ENCODE results near the gene C12orf57. TPM values are rescaled to one million over a fixed set of nuclear protein-coding genes. Genes with fewer than 3 reads are reported as not detected.

The C12orf57 gene
- total and polyA plus RNA-seq, 10 of the 15 experiments (the other 5 are each of a cell fraction or from before 2014, with no cell fraction given): 64.5 to 377 (median 211) TPM

- TF ChIP-seq JUND (IDR thresholded peaks at IDR 0.05; ENCODE audit: low read depth, low read length) (peak; percentile 67; the same call in 1 of the 2 replicates), PAX8 (IDR thresholded peaks at IDR 0.05) (no peak), MLLT1 (IDR thresholded peaks at IDR 0.05) (no peak), SMARCA5 (IDR thresholded peaks at IDR 0.05) (peak; percentile 73), BCL3 (IDR thresholded peaks at IDR 0.05; ENCODE audit: borderline replicate concordance, insufficient read depth, low read depth, low read length, poor library complexity, severe bottlenecking) (no peak), MXI1 (IDR thresholded peaks at IDR 0.05; ENCODE audit: low read depth, low read length) (no peak; the same call in 1 of the 2 replicates), YBX1 (IDR thresholded peaks at IDR 0.05) (no peak), HDAC2 (IDR thresholded peaks at IDR 0.05) (no peak), CHD4 (IDR thresholded peaks at IDR 0.05) (no peak), WRNIP1 (IDR thresholded peaks at IDR 0.05; ENCODE audit: borderline replicate concordance, low read depth, low read length) (no peak), DPF2 (IDR thresholded peaks at IDR 0.05) (no peak), JUNB (IDR thresholded peaks at IDR 0.05) (peak; percentile 35; the same call in 1 of the 2 replicates), MYC (IDR thresholded peaks at IDR 0.05; ENCODE audit: insufficient read depth, insufficient read length, insufficient replicate concordance, low read length, severe bottlenecking) (no peak), CHD2 (IDR thresholded peaks at IDR 0.05; ENCODE audit: borderline replicate concordance, low read depth, low read length) (0 out of 2 replicates have a peak, but pooled peaks have one; percentile 19), NKRF (conservative IDR thresholded peaks at IDR 0.05) (no peak), CBFB (IDR thresholded peaks at IDR 0.05; ENCODE audit: low read depth) (no peak; the same call in 1 of the 2 replicates), EP300 (IDR thresholded peaks at IDR 0.05; ENCODE audit: borderline replicate concordance in 1 of 2, control insufficient read depth in 1 of 2, low read depth in 2 of 2, low read length in 2 of 2) (0 out of 4 replicates have a peak, but pooled peaks of 1 of the 2 experiments have one; percentile 23), IKZF1 (conservative IDR thresholded peaks at IDR 0.05) (peak; percentile 39; the same call in 1 of the 2 replicates)
- TF ChIP-seq, protein P1, sequence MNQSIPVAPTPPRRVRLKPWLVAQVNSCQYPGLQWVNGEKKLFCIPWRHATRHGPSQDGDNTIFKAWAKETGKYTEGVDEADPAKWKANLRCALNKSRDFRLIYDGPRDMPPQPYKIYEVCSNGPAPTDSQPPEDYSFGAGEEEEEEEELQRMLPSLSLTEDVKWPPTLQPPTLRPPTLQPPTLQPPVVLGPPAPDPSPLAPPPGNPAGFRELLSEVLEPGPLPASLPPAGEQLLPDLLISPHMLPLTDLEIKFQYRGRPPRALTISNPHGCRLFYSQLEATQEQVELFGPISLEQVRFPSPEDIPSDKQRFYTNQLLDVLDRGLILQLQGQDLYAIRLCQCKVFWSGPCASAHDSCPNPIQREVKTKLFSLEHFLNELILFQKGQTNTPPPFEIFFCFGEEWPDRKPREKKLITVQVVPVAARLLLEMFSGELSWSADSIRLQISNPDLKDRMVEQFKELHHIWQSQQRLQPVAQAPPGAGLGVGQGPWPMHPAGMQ (IDR thresholded peaks at IDR 0.05; ENCODE audit: borderline replicate concordance): no peak
- TF ChIP-seq, protein P2, sequence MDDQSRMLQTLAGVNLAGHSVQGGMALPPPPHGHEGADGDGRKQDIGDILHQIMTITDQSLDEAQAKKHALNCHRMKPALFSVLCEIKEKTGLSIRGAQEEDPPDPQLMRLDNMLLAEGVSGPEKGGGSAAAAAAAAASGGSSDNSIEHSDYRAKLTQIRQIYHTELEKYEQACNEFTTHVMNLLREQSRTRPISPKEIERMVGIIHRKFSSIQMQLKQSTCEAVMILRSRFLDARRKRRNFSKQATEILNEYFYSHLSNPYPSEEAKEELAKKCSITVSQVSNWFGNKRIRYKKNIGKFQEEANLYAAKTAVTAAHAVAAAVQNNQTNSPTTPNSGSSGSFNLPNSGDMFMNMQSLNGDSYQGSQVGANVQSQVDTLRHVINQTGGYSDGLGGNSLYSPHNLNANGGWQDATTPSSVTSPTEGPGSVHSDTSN (IDR thresholded peaks at IDR 0.05; ENCODE audit: insufficient replicate concordance, low read depth, low read length): no peak
Observed at GRCh38 chr12:6960593-6961277, 16.9 kb downstream of the C12orf57 start (continued).

All from GM12878 (cell line).